Measurements from ENCODE around the gene VPS37D. TPM values are rescaled to one million over a fixed set of nuclear protein-coding genes. Genes with fewer than 3 reads are reported as not detected.
A peak's percentile ranks its signal among the peaks of the same experiment; 100 is the strongest.

VPS37D gene
- total RNA-seq, 1 donor, result 5.8 TPM

GRCh38 chr7:73699370-73700068 lies 31.9 kb downstream of the VPS37D start:
- H3K4me3 ChIP-seq (ENCODE audit: insufficient read depth, low read length), result no peak overlapping the region
- H3K4me2 ChIP-seq (ENCODE audit: insufficient read depth, low read length), result no peak overlapping the region
- no peaks in the 10 kb centered on the region for H3K27me3 ChIP-seq (ENCODE audit: insufficient read depth, low read length)
- H3K4me1 ChIP-seq (ENCODE audit: insufficient read depth, low read length), result peaks cover 2% of the 10 kb centered on the region
- TF ChIP-seq, protein P1, sequence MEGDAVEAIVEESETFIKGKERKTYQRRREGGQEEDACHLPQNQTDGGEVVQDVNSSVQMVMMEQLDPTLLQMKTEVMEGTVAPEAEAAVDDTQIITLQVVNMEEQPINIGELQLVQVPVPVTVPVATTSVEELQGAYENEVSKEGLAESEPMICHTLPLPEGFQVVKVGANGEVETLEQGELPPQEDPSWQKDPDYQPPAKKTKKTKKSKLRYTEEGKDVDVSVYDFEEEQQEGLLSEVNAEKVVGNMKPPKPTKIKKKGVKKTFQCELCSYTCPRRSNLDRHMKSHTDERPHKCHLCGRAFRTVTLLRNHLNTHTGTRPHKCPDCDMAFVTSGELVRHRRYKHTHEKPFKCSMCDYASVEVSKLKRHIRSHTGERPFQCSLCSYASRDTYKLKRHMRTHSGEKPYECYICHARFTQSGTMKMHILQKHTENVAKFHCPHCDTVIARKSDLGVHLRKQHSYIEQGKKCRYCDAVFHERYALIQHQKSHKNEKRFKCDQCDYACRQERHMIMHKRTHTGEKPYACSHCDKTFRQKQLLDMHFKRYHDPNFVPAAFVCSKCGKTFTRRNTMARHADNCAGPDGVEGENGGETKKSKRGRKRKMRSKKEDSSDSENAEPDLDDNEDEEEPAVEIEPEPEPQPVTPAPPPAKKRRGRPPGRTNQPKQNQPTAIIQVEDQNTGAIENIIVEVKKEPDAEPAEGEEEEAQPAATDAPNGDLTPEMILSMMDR (IDR thresholded peaks at IDR 0.05; ENCODE audit: extremely low read depth, low read depth, low read length), result no peak
- H4K20me1 ChIP-seq (ENCODE audit: insufficient read depth, low read length), result peaks cover 24% of the 10 kb centered on the region
- no peaks in the 10 kb centered on the region for H3K9me3 ChIP-seq (ENCODE audit: low read depth, low read length)
- DNase-seq (ENCODE audit: insufficient read length, low spot score, missing footprints), result peak; percentile 82
- H3K79me2 ChIP-seq (ENCODE audit: insufficient read depth, low read length), result peaks cover 9% of the 10 kb centered on the region
- H3K36me3 ChIP-seq (ENCODE audit: insufficient read depth, low read length), result peaks cover 79% of the 10 kb centered on the region
- H2AFZ ChIP-seq (ENCODE audit: low read length), result no peak overlapping the region
- no peak overlapping the region for H3K27ac ChIP-seq (ENCODE audit: low read depth, low read length)

DNA sequence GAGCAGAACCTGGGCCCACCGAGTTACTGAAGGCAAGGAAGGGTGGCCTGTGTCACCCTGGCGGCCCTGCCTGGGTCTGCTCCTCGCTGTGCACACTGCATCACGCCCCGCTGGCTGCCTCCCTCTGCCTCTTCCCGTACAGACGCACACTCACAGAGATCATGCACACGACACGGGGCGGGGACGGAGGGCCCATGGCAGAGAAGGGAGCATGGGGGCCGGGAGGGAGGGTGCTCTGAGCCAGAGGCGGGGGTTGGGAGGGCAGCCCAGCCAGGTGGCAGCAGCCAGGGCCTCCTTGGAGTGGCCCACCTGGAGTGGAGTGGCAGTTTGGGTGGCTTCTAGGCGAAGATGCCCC lies 32.4 kb downstream of the VPS37D start:
- H2AFZ ChIP-seq (ENCODE audit: low read length), result no peak overlapping the region
- H3K27ac ChIP-seq (ENCODE audit: low read depth, low read length), result no peak overlapping the region

DNA sequence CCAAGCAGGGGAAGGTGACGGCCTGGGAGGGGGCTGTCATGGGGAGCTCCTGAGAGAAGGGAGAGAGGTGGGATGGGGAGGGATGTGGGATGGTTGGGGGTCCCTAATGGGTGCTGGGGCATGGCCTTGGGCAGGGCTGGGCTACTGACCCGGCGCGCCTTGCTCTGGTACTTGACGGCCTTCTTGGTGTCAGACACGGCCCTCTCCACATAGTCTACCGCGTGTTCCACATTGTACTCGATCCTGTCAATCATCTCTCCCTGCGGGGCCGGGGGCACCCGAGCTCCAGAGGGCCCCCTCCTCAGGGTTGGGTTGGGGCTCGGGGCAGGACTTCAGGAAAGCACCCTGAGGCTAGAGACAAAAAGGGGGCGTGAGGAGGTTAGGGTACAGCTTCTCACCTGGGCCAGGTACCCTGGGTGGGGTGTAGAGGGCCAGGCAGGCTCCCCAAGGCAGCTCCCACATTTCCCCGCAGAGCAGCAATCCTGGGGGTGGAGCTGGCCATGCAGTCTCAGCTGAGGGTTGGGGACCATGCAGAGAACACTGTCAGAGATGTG lies 33.0 kb downstream of the VPS37D start:
- Histone ChIP-seq H2AFZ (ENCODE audit: low read length) (no peak overlapping the region), H3K4me2 (ENCODE audit: insufficient read depth, low read length) (no peak overlapping the region)

More for the DNA sequence above, 32.4 kb downstream of the VPS37D start:
- DNase-seq (ENCODE audit: insufficient read length, low spot score, missing footprints), result peak; percentile 71
- Histone ChIP-seq H4K20me1 (ENCODE audit: insufficient read depth, low read length) (peaks cover 28% of the 10 kb centered on the region), H3K79me2 (ENCODE audit: insufficient read depth, low read length) (peaks cover 9% of the 10 kb centered on the region), H3K4me2 (ENCODE audit: insufficient read depth, low read length) (no peak overlapping the region), H3K9me3 (ENCODE audit: low read depth, low read length) (no peaks in the 10 kb centered on the region), H3K36me3 (ENCODE audit: insufficient read depth, low read length) (peaks cover 74% of the 10 kb centered on the region), H3K27me3 (ENCODE audit: insufficient read depth, low read length) (no peaks in the 10 kb centered on the region), H3K4me3 (ENCODE audit: insufficient read depth, low read length) (no peak overlapping the region), H3K4me1 (ENCODE audit: insufficient read depth, low read length) (peaks cover 7% of the 10 kb centered on the region)
- TF ChIP-seq, protein P1 (IDR thresholded peaks at IDR 0.05; ENCODE audit: extremely low read depth, low read depth, low read length), result no peak

More for the DNA sequence above, 33.0 kb downstream of the VPS37D start:
- Histone ChIP-seq H4K20me1 (ENCODE audit: insufficient read depth, low read length) (peaks cover 34% of the 10 kb centered on the region), H3K9me3 (ENCODE audit: low read depth, low read length) (no peaks in the 10 kb centered on the region), H3K4me1 (ENCODE audit: insufficient read depth, low read length) (peaks cover 13% of the 10 kb centered on the region), H3K79me2 (ENCODE audit: insufficient read depth, low read length) (peaks cover 13% of the 10 kb centered on the region), H3K27me3 (ENCODE audit: insufficient read depth, low read length) (no peaks in the 10 kb centered on the region), H3K36me3 (ENCODE audit: insufficient read depth, low read length) (peaks cover 74% of the 10 kb centered on the region), H3K27ac (ENCODE audit: low read depth, low read length) (no peak overlapping the region), H3K4me3 (ENCODE audit: insufficient read depth, low read length) (no peak overlapping the region)
- TF ChIP-seq, protein P1 (IDR thresholded peaks at IDR 0.05; ENCODE audit: extremely low read depth, low read depth, low read length), result no peak
- peak; percentile 72 for DNase-seq (ENCODE audit: insufficient read length, low spot score, missing footprints)

Measured in osteoblast (primary cell).